HepG2 (cell line): Measurements from ENCODE around the gene RCC1. TPM values are rescaled to one million over a fixed set of nuclear protein-coding genes. Genes with fewer than 3 reads are reported as not detected.
A peak's percentile ranks its signal among the peaks of the same experiment; 100 is the strongest.

ENCODE experiments used
- FLYWCH1 ChIP-seq: sonication (generic); formaldehyde crosslinking; IDR thresholded peaks from 2 replicates; pipeline ENCODE4 v1.8.1; 2023; ENCODE audit warnings: mild to moderate bottlenecking, missing genetic modification reagents
- FOSL1 ChIP-seq: sonication (generic); formaldehyde crosslinking; IDR thresholded peaks from 2 replicates; pipeline ENCODE4 v1.9.0; 2021; ENCODE audit warnings: missing genetic modification reagents, borderline replicate concordance
- KMT2B ChIP-seq: IDR thresholded peaks from 2 replicates; pipeline ENCODE4 v1.6.1; 2016; ENCODE audit warnings: missing genetic modification reagents, missing compliant biosample characterization
- MEIS1 ChIP-seq: sonication (generic); formaldehyde crosslinking; IDR thresholded peaks from 2 replicates; pipeline ENCODE4 v1.9.0; 2021; ENCODE audit warnings: mild to moderate bottlenecking, missing genetic modification reagents, moderate library complexity, borderline replicate concordance
- MIER2 ChIP-seq: IDR thresholded peaks from 2 replicates; pipeline ENCODE4 v1.6.1; 2016; ENCODE audit warnings: missing biosample characterization, missing genetic modification reagents
- POGZ ChIP-seq: sonication (generic); formaldehyde crosslinking; IDR thresholded peaks from 2 replicates; pipeline ENCODE4 v1.4.0; 2020; ENCODE audit warnings: mild to moderate bottlenecking, missing genetic modification reagents
- YEATS4 ChIP-seq: sonication (generic); formaldehyde crosslinking; IDR thresholded peaks from 2 replicates; pipeline ENCODE4 v1.4.0; 2020; ENCODE audit warnings: missing genetic modification reagents, borderline replicate concordance
- ZBTB7B ChIP-seq: sonication (generic); formaldehyde crosslinking; IDR thresholded peaks from 2 replicates; pipeline ENCODE4 v1.4.0; 2020; ENCODE audit warnings: missing genetic modification reagents
- ZFP36L2 ChIP-seq: sonication (generic); formaldehyde crosslinking; IDR thresholded peaks from 2 replicates; pipeline ENCODE4 v1.4.0; 2020; ENCODE audit warnings: missing genetic modification reagents
- ZNF460 ChIP-seq: sonication (generic); formaldehyde crosslinking; IDR thresholded peaks from 2 replicates; pipeline ENCODE4 v1.5.1; 2020; ENCODE audit warnings: missing genetic modification reagents, mild to moderate bottlenecking, borderline replicate concordance
- ZNF496 ChIP-seq: sonication (generic); formaldehyde crosslinking; IDR thresholded peaks from 2 replicates; pipeline ENCODE4 v1.8.1; 2023; ENCODE audit warnings: mild to moderate bottlenecking, moderate library complexity, missing genetic modification reagents; ENCODE audit not compliant: insufficient replicate concordance
- ZNF713 ChIP-seq: sonication (generic); formaldehyde crosslinking; IDR thresholded peaks from 2 replicates; pipeline ENCODE4 v1.4.0; 2020; ENCODE audit warnings: mild to moderate bottlenecking, missing genetic modification reagents
- polyA plus RNA-seq, 8 experiments: library from polyadenylated mRNA; depleted of rRNA in 3 of 8; stranded (reverse) in 7 of 8; unstranded in 1 of 8; fragments of >200 nt; fragmentation: Illumina TruSeq in 4 of 8; extraction: Trizol in 4 of 8; gene quantifications; 2 replicates each; pipeline versions ENCODE4 v1.2.1 to v1.2.3, GENCODE V29; 2011 to 2016; ENCODE audit warnings: low read depth in 4 of 8, missing spikeins in 1 of 8, mixed read lengths in 1 of 8; ENCODE audit not compliant: insufficient read depth in 1 of 8
- total RNA-seq, 5 experiments: library from RNA; depleted of rRNA; stranded (reverse); fragments of >200 nt; fragmentation: Illumina TruSeq; extraction: Trizol; gene quantifications; 2 replicates each; pipeline ENCODE4 v1.2.3, GENCODE V29; 2016; ENCODE audit warnings: low read depth in 1 of 5
- TF ChIP-seq, protein P1 (sequence below): sonication (generic); formaldehyde crosslinking; IDR thresholded peaks from 2 replicates; pipeline ENCODE4 v1.4.0; 2020; ENCODE audit warnings: missing genetic modification reagents, borderline replicate concordance
- TF ChIP-seq, protein P2 (sequence below): sonication (generic); formaldehyde crosslinking; IDR thresholded peaks from 2 replicates; pipeline ENCODE4 v1.4.0; 2020; ENCODE audit warnings: missing genetic modification reagents
- TF ChIP-seq, protein P3 (sequence below): sonication (generic); formaldehyde crosslinking; IDR thresholded peaks from 2 replicates; pipeline ENCODE4 v1.9.0; 2021; ENCODE audit warnings: missing genetic modification reagents, borderline replicate concordance
- TF ChIP-seq, protein P4 (sequence below): sonication (generic); formaldehyde crosslinking; IDR thresholded peaks from 2 replicates; pipeline ENCODE4 v1.4.0; 2020; ENCODE audit warnings: missing genetic modification reagents
- TF ChIP-seq, protein P5 (sequence below): sonication (generic); formaldehyde crosslinking; IDR thresholded peaks from 2 replicates; pipeline ENCODE4 v1.5.0; 2020; ENCODE audit warnings: mild to moderate bottlenecking, missing genetic modification reagents
- TF ChIP-seq, protein P6 (sequence below): sonication (generic); formaldehyde crosslinking; IDR thresholded peaks from 2 replicates; pipeline ENCODE4 v1.4.0; 2020; ENCODE audit warnings: missing genetic modification reagents

The RCC1 gene
- total and polyA plus RNA-seq, 2 of the 13 experiments (the other 11 are each of a cell fraction or from before 2014, with no cell fraction given), result 47.2 to 80.8 TPM

DNA sequence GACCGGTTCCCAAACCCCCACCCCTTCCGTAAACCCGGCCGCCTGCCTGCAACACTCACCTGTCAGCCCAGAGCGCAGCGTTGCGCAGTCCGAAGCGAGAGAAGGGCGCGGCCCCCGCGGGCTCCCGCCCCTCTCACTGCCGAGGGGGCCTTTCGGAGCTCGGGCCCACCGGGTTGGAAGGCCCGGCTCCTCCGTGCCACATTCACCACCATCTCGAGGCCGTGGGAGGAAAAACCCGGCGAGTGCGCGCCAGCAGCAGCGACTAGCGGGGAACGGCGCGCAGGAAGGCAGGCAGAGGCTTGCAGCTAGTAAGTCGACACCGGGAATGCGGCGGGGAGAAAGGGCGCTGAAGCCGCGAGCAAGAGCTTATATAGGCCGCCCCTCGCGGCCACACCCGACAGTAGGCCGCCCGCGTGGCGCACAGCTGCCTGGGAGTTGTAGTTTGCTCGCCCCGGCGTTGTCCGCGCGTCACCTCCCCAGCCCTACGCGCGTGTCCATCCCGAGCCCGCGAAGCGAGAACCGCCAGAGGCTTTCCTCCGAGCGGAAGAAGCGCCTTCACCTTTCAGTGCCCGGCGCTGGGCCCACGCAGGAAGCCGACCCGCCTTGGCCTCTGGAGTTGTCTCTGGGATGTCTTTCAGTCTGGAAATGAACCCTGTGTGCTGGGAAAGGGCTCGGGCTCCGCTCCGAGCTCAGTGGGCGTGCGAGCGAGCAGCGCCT, 75.8 kb downstream of the RCC1 start (continued):
- TF ChIP-seq, protein P1, sequence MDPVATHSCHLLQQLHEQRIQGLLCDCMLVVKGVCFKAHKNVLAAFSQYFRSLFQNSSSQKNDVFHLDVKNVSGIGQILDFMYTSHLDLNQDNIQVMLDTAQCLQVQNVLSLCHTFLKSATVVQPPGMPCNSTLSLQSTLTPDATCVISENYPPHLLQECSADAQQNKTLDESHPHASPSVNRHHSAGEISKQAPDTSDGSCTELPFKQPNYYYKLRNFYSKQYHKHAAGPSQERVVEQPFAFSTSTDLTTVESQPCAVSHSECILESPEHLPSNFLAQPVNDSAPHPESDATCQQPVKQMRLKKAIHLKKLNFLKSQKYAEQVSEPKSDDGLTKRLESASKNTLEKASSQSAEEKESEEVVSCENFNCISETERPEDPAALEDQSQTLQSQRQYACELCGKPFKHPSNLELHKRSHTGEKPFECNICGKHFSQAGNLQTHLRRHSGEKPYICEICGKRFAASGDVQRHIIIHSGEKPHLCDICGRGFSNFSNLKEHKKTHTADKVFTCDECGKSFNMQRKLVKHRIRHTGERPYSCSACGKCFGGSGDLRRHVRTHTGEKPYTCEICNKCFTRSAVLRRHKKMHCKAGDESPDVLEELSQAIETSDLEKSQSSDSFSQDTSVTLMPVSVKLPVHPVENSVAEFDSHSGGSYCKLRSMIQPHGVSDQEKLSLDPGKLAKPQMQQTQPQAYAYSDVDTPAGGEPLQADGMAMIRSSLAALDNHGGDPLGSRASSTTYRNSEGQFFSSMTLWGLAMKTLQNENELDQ (CRISPR knock-in tag), result 0 out of 2 replicates have a peak, but pooled peaks have one; percentile 12
- TF ChIP-seq ZBTB7B (CRISPR knock-in tag) (no peak), KMT2B (CRISPR knock-in tag) (peak; percentile 76), POGZ (CRISPR knock-in tag) (peak; percentile 65), FOSL1 (CRISPR knock-in tag) (no peak), FLYWCH1 (CRISPR knock-in tag) (no peak), MEIS1 (CRISPR knock-in tag) (peak; percentile 80; the same call in 1 of the 2 replicates), MIER2 (CRISPR knock-in tag) (0 out of 2 replicates have a peak, but pooled peaks have one; percentile 48), ZFP36L2 (CRISPR knock-in tag) (0 out of 2 replicates have a peak, but pooled peaks have one; percentile 38), ZNF460 (CRISPR knock-in tag) (no peak), YEATS4 (peak; percentile 93), ZNF713 (CRISPR knock-in tag) (peak; percentile 60; the same call in 1 of the 2 replicates), ZNF496 (CRISPR knock-in tag) (no peak)
- TF ChIP-seq, protein P2, sequence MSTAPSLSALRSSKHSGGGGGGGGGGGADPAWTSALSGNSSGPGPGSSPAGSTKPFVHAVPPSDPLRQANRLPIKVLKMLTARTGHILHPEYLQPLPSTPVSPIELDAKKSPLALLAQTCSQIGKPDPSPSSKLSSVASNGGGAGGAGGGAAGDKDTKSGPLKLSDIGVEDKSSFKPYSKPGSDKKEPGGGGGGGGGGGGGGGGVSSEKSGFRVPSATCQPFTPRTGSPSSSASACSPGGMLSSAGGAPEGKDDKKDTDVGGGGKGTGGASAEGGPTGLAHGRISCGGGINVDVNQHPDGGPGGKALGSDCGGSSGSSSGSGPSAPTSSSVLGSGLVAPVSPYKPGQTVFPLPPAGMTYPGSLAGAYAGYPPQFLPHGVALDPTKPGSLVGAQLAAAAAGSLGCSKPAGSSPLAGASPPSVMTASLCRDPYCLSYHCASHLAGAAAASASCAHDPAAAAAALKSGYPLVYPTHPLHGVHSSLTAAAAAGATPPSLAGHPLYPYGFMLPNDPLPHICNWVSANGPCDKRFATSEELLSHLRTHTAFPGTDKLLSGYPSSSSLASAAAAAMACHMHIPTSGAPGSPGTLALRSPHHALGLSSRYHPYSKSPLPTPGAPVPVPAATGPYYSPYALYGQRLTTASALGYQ (CRISPR knock-in tag), result no peak
- TF ChIP-seq, protein P3, sequence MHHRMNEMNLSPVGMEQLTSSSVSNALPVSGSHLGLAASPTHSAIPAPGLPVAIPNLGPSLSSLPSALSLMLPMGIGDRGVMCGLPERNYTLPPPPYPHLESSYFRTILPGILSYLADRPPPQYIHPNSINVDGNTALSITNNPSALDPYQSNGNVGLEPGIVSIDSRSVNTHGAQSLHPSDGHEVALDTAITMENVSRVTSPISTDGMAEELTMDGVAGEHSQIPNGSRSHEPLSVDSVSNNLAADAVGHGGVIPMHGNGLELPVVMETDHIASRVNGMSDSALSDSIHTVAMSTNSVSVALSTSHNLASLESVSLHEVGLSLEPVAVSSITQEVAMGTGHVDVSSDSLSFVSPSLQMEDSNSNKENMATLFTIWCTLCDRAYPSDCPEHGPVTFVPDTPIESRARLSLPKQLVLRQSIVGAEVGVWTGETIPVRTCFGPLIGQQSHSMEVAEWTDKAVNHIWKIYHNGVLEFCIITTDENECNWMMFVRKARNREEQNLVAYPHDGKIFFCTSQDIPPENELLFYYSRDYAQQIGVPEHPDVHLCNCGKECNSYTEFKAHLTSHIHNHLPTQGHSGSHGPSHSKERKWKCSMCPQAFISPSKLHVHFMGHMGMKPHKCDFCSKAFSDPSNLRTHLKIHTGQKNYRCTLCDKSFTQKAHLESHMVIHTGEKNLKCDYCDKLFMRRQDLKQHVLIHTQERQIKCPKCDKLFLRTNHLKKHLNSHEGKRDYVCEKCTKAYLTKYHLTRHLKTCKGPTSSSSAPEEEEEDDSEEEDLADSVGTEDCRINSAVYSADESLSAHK (CRISPR knock-in tag), result peak; percentile 42; the same call in 1 of the 2 replicates
- TF ChIP-seq, protein P4, sequence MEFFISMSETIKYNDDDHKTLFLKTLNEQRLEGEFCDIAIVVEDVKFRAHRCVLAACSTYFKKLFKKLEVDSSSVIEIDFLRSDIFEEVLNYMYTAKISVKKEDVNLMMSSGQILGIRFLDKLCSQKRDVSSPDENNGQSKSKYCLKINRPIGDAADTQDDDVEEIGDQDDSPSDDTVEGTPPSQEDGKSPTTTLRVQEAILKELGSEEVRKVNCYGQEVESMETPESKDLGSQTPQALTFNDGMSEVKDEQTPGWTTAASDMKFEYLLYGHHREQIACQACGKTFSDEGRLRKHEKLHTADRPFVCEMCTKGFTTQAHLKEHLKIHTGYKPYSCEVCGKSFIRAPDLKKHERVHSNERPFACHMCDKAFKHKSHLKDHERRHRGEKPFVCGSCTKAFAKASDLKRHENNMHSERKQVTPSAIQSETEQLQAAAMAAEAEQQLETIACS (CRISPR knock-in tag), result peak; percentile 86
- TF ChIP-seq, protein P5, sequence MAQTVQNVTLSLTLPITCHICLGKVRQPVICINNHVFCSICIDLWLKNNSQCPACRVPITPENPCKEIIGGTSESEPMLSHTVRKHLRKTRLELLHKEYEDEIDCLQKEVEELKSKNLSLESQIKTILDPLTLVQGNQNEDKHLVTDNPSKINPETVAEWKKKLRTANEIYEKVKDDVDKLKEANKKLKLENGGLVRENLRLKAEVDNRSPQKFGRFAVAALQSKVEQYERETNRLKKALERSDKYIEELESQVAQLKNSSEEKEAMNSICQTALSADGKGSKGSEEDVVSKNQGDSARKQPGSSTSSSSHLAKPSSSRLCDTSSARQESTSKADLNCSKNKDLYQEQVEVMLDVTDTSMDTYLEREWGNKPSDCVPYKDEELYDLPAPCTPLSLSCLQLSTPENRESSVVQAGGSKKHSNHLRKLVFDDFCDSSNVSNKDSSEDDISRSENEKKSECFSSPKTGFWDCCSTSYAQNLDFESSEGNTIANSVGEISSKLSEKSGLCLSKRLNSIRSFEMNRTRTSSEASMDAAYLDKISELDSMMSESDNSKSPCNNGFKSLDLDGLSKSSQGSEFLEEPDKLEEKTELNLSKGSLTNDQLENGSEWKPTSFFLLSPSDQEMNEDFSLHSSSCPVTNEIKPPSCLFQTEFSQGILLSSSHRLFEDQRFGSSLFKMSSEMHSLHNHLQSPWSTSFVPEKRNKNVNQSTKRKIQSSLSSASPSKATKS, result peak; percentile 92; the same call in 1 of the 2 replicates
- TF ChIP-seq, protein P6, sequence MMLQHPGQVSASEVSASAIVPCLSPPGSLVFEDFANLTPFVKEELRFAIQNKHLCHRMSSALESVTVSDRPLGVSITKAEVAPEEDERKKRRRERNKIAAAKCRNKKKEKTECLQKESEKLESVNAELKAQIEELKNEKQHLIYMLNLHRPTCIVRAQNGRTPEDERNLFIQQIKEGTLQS, result peak; percentile 46; the same call in 1 of the 2 replicates
